ENCODE data around the gene GATA5.

DNA sequence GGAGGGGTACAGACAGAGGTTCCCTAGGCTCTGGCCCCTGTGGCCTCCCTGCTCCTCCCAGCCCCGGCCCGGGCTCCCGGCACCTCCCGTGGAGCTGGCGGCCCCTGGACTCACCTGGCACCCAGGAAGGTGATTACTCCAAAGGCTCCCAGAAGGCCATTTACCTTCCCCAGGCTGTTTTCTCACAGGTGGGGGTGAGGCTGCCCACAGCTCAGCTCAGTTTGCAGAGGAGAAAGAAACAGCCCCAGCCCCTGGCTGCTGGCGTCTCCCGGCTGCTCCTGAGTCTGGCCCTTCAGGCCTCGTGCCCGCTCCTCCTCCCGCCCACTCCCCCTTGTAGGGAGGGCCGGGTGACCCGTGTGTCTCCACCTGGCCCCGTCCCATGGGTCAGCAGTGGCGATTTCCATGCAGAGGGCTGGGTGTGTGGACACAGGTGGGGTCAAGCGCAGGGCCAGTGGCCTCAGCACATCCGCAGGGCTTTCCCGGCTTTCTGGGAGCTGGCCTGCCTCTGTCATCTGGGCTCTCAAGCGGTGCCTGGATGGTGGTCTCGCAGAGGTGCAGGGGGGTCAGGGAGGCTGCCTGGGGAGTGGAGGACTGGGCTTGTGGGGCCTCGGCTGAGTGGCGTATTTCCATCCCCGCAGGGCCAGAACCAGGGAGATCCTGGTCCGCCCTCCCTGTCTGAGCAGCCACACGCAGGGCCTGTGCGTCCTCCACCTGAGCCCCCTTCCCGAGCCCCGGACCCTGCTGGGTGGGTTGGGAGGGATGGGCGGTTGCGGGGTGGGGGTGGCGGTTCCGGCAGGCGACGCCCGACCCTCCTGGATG, 20.2 kb upstream of the GATA5 start:
- no peak for TF ChIP-seq GATA3 (IDR thresholded peaks at IDR 0.05; ENCODE audit: low read depth, low read length)
- TF ChIP-seq GATA2 (IDR thresholded peaks at IDR 0.05; ENCODE audit: low read depth, low read length): no peak

Data from SH-SY5Y (cell line).